ENCODE results near the gene NEK7.

DNA sequence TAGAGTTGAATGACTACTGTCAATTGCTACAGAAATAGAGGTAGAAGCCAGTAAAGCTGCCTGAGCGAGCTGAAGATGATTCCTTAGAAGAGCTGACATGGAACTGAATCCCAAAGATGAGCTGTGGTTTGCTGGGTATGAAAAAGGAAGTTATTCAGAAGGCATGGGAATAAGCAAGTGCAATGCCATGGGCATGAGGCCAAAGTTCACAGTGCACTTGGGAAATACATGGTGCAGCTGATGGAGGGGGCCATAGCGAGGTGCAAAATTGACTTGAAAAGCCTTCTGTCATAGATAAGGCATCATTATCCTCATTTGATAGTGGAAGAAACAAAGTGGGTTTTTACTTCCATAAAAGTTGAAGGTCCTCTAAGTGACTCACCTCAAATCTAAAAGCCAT, 88.6 kb downstream of the NEK7 start:
- no peak for TF ChIP-seq CTCF (IDR thresholded peaks at IDR 0.05; ENCODE audit: low read length)
- TF ChIP-seq EZH2 (IDR thresholded peaks at IDR 0.05; ENCODE audit: borderline replicate concordance, low read length): no peak

Measured in OCI-LY1 (cell line).